SU-DHL-6 (cell line): ENCODE data around the gene KRTAP10-5.

ENCODE experiments used
- H2AFZ ChIP-seq: fragments of 200-600 bp; sonication (generic); 2 replicates; pipeline ENCODE4 v1.6.1; 2014; ENCODE audit warnings: low read depth, mild to moderate bottlenecking, moderate library complexity, mixed read lengths, antibody characterized with exemption, low read length; ENCODE audit not compliant: severe bottlenecking
- H3F3A ChIP-seq: fragments of 200-600 bp; shearing (Covaris generic); 2 replicates; pipeline ENCODE4 v1.6.0; 2016; ENCODE audit warnings: antibody characterized with exemption, mild to moderate bottlenecking; ENCODE audit not compliant: insufficient read depth
- H3K27ac ChIP-seq: fragments of 200-600 bp; sonication (generic); 2 replicates; pipeline ENCODE4 v1.5.1; 2016; ENCODE audit warnings: low read depth, mild to moderate bottlenecking, low read length, moderate library complexity, mixed read lengths
- H3K27me3 ChIP-seq: fragments of 200-600 bp; sonication (generic), shearing (Covaris generic); 2 replicates; pipeline ENCODE4 v1.6.0; 2014; ENCODE audit warnings: mild to moderate bottlenecking, low read length
- H3K36me3 ChIP-seq: fragments of 200-600 bp; sonication (generic); 2 replicates; pipeline ENCODE4 v1.6.1; 2014; ENCODE audit warnings: mild to moderate bottlenecking, low read length, mixed read lengths
- H3K4me2 ChIP-seq: fragments of 300-600, 200-600 bp; shearing (Covaris generic), sonication (generic); 2 replicates; pipeline ENCODE4 v1.6.0; 2014; ENCODE audit warnings: low read length, low read depth, mild to moderate bottlenecking; ENCODE audit not compliant: poor library complexity, severe bottlenecking
- H3K4me3 ChIP-seq: fragments of 200-600 bp; sonication (generic); 2 replicates; pipeline ENCODE4 v1.5.1; 2014; ENCODE audit warnings: antibody characterized with exemption, low read length, mild to moderate bottlenecking, mixed read lengths; ENCODE audit not compliant: insufficient read depth, poor library complexity, severe bottlenecking
- H3K79me2 ChIP-seq: fragments of 200-600 bp; sonication (generic); 2 replicates; pipeline ENCODE4 v1.6.1; 2014; ENCODE audit warnings: mild to moderate bottlenecking, low read length, moderate library complexity; ENCODE audit not compliant: insufficient read depth
- H3K9ac ChIP-seq: fragments of 200-600 bp; sonication (generic); 2 replicates; pipeline ENCODE4 v1.7.0; 2014; ENCODE audit warnings: mild to moderate bottlenecking, low read length
- H3K9me2 ChIP-seq: fragments of 200-600 bp; sonication (generic); replicated peaks from 2 replicates; pipeline ENCODE4 v1.6.1; 2014; ENCODE audit warnings: low read length; ENCODE audit not compliant: insufficient read depth
- H3K9me3 ChIP-seq: fragments of 200-600 bp; sonication (generic); 2 replicates; pipeline ENCODE4 v1.6.1; 2014; ENCODE audit warnings: low read length, mixed read lengths; ENCODE audit not compliant: insufficient read depth
- H4K20me1 ChIP-seq: fragments of 200-600 bp; sonication (generic); 2 replicates; pipeline ENCODE4 v1.6.1; 2014; ENCODE audit warnings: low read depth, mild to moderate bottlenecking, antibody characterized with exemption, low read length, moderate library complexity, mixed read lengths
- CTCF ChIP-seq: fragments of 200-600 bp; sonication (generic); IDR thresholded peaks from one replicate; pipeline ENCODE4 v1.5.1; 2017; ENCODE audit warnings: antibody characterized with exemption, mild to moderate bottlenecking, low read length, moderate library complexity; ENCODE audit not compliant: insufficient read depth, poor library complexity, severe bottlenecking
- EZH2phosphoT487 ChIP-seq: fragments of 200-600 bp; sonication (generic), shearing (Covaris generic); conservative IDR thresholded peaks from 2 replicates; pipeline ENCODE4 v1.6.1; 2018; ENCODE audit warnings: mild to moderate bottlenecking, antibody characterized with exemption, low read length, moderate library complexity, mixed read lengths

KRTAP10-5 gene

GRCh38 chr21:44533891-44534627 lies 46.3 kb downstream of the KRTAP10-5 start:
- Histone ChIP-seq H3K4me2 (no peak overlapping the region), H3F3A (no peaks in the 10 kb centered on the region), H2AFZ (no peak overlapping the region), H3K36me3 (no peaks in the 10 kb centered on the region), H3K27ac (no peak overlapping the region), H4K20me1 (no peaks in the 10 kb centered on the region), H3K27me3 (no peaks in the 10 kb centered on the region), H3K4me3 (no peak overlapping the region), H3K9me3 (no peaks in the 10 kb centered on the region), H3K9me2 (no peaks in the 10 kb centered on the region), H3K79me2 (no peaks in the 10 kb centered on the region), H3K9ac (no peak overlapping the region)
- TF ChIP-seq EZH2phosphoT487, result no peak

GRCh38 chr21:44533121-44533890 lies 47.1 kb downstream of the KRTAP10-5 start:
- no peaks in the 10 kb centered on the region for H3K9me2 ChIP-seq
- H3K27me3 ChIP-seq, result no peaks in the 10 kb centered on the region
- no peaks in the 10 kb centered on the region for H3K9me3 ChIP-seq

GRCh38 chr21:44532712-44533111 lies 47.7 kb downstream of the KRTAP10-5 start:
- H3F3A ChIP-seq, result no peaks in the 10 kb centered on the region
- H2AFZ ChIP-seq, result no peak overlapping the region
- H3K36me3 ChIP-seq, result no peaks in the 10 kb centered on the region
- H4K20me1 ChIP-seq, result no peaks in the 10 kb centered on the region
- no peaks in the 10 kb centered on the region for H3K9me3 ChIP-seq
- H3K27ac ChIP-seq, result no peak overlapping the region
- no peaks in the 10 kb centered on the region for H3K9me2 ChIP-seq
- H3K4me2 ChIP-seq, result no peak overlapping the region
- no peak overlapping the region for H3K4me3 ChIP-seq
- H3K79me2 ChIP-seq, result no peaks in the 10 kb centered on the region
- TF ChIP-seq EZH2phosphoT487 (no peak), CTCF (no peak)
- H3K9ac ChIP-seq, result no peak overlapping the region
- H3K27me3 ChIP-seq, result no peaks in the 10 kb centered on the region

More at GRCh38 chr21:44533121-44533890, 47.1 kb downstream of the KRTAP10-5 start:
- Histone ChIP-seq H3K4me3 (no peak overlapping the region), H4K20me1 (no peaks in the 10 kb centered on the region), H3K36me3 (no peaks in the 10 kb centered on the region), H2AFZ (no peak overlapping the region), H3K27ac (no peak overlapping the region), H3F3A (no peaks in the 10 kb centered on the region), H3K79me2 (no peaks in the 10 kb centered on the region), H3K9ac (no peak overlapping the region), H3K4me2 (no peak overlapping the region)
- TF ChIP-seq CTCF (no peak), EZH2phosphoT487 (no peak)
